Stimulated activated naive CD8-positive, alpha-beta T cell treated with anti-CD3 and anti-CD28 coated beads, Interleukin-15, Interleukin-2, amounts not matched to agents 100 ng/mL and 50 ng/mL, for 24 hours (primary cell): ENCODE measurements around the gene MSMB.
"Not testable (repeated sequence)": the region's sequence is repeated elsewhere in the genome, so short reads cannot be mapped to it uniquely, and the experiment has no call there.

Source experiments
- H3K27ac Mint-ChIP-seq: one replicate; pipeline ENCODE4 v1.8.0; 2021; ENCODE audit warnings: mild to moderate bottlenecking, mixed read lengths
- H3K27me3 Mint-ChIP-seq: one replicate; pipeline ENCODE4 v1.8.0; 2021; ENCODE audit warnings: mixed read lengths
- H3K36me3 Mint-ChIP-seq: one replicate; pipeline ENCODE4 v1.8.0; 2021; ENCODE audit warnings: low read depth, mixed read lengths
- H3K4me1 Mint-ChIP-seq: one replicate; pipeline ENCODE4 v1.8.0; 2021; ENCODE audit warnings: low read depth, mixed read lengths
- H3K4me3 Mint-ChIP-seq: one replicate; pipeline ENCODE4 v1.8.0; 2021; ENCODE audit warnings: mild to moderate bottlenecking, mixed read lengths
- H3K9me3 Mint-ChIP-seq: one replicate; pipeline ENCODE4 v1.8.0; 2021; ENCODE audit warnings: mixed read lengths

The MSMB gene

GRCh38 chr10:46016190-46016589 lies 29.9 kb downstream of the MSMB start:
- Mint-ChIP-seq H3K4me3 (no peak overlapping the region), H3K27ac (no peak overlapping the region), H3K9me3 (no peaks in the 10 kb centered on the region), H3K27me3 (no peaks in the 10 kb centered on the region), H3K36me3 (peaks cover 51% of the 10 kb centered on the region), H3K4me1 (peaks cover 45% of the 10 kb centered on the region)

GRCh38 chr10:46014683-46015405 lies 31.2 kb downstream of the MSMB start:
- peak overlapping the region; percentile 69 for H3K27ac Mint-ChIP-seq
- no peaks in the 10 kb centered on the region for H3K27me3 Mint-ChIP-seq
- H3K36me3 Mint-ChIP-seq, result peaks cover 61% of the 10 kb centered on the region
- no peak overlapping the region for H3K4me3 Mint-ChIP-seq
- peaks cover 31% of the 10 kb centered on the region for H3K4me1 Mint-ChIP-seq
- no peaks in the 10 kb centered on the region for H3K9me3 Mint-ChIP-seq

- H3K36me3 Mint-ChIP-seq, result peaks cover 67% of the 10 kb centered on the region
- H3K4me3 Mint-ChIP-seq, result no peak overlapping the region
Measured at GRCh38 chr10:46014206-46014605, 31.9 kb downstream of the MSMB start.

GRCh38 chr10:46012746-46013145 lies 33.3 kb downstream of the MSMB start:
- H3K27ac Mint-ChIP-seq, result peak overlapping the region; percentile 15
- peaks cover 10% of the 10 kb centered on the region for H3K4me1 Mint-ChIP-seq
- H3K27me3 Mint-ChIP-seq, result no peaks in the 10 kb centered on the region
- no peak overlapping the region for H3K4me3 Mint-ChIP-seq
- H3K9me3 Mint-ChIP-seq, result no peaks in the 10 kb centered on the region
- H3K36me3 Mint-ChIP-seq, result peaks cover 80% of the 10 kb centered on the region

More at GRCh38 chr10:46014206-46014605, 31.9 kb downstream of the MSMB start:
- Mint-ChIP-seq H3K9me3 (no peaks in the 10 kb centered on the region), H3K27ac (no peak overlapping the region), H3K27me3 (no peaks in the 10 kb centered on the region), H3K4me1 (peaks cover 25% of the 10 kb centered on the region)

- Mint-ChIP-seq H3K4me1 (no peaks in the 10 kb centered on the region), H3K27ac (peak overlapping the region; percentile 37), H3K27me3 (no peaks in the 10 kb centered on the region), H3K4me3 (no peak overlapping the region), H3K9me3 (no peaks in the 10 kb centered on the region), H3K36me3 (peaks cover 80% of the 10 kb centered on the region)
Measured at GRCh38 chr10:46006219-46006618, 39.9 kb downstream of the MSMB start.

GRCh38 chr10:46005383-46005782 lies 40.7 kb downstream of the MSMB start:
- no peak overlapping the region for H3K27ac Mint-ChIP-seq
- peaks cover 79% of the 10 kb centered on the region for H3K36me3 Mint-ChIP-seq
- no peaks in the 10 kb centered on the region for H3K27me3 Mint-ChIP-seq
- H3K4me1 Mint-ChIP-seq, result no peaks in the 10 kb centered on the region
- H3K9me3 Mint-ChIP-seq, result no peaks in the 10 kb centered on the region
- no peak overlapping the region for H3K4me3 Mint-ChIP-seq

GRCh38 chr10:46004963-46005362 lies 41.1 kb downstream of the MSMB start:
- no peak overlapping the region for H3K27ac Mint-ChIP-seq
- H3K36me3 Mint-ChIP-seq, result peaks cover 80% of the 10 kb centered on the region
- no peaks in the 10 kb centered on the region for H3K27me3 Mint-ChIP-seq
- no peaks in the 10 kb centered on the region for H3K9me3 Mint-ChIP-seq
- no peak overlapping the region for H3K4me3 Mint-ChIP-seq
- no peaks in the 10 kb centered on the region for H3K4me1 Mint-ChIP-seq

GRCh38 chr10:46002916-46003693 lies 43.0 kb downstream of the MSMB start:
- Mint-ChIP-seq H3K4me3 (no peak overlapping the region), H3K36me3 (peaks cover 78% of the 10 kb centered on the region), H3K4me1 (no peaks in the 10 kb centered on the region), H3K27me3 (no peaks in the 10 kb centered on the region), H3K9me3 (peaks cover 5% of the 10 kb centered on the region), H3K27ac (no peak overlapping the region)

GRCh38 chr10:46002189-46002687 lies 43.8 kb downstream of the MSMB start:
- H3K4me1 Mint-ChIP-seq, H3K4me3 Mint-ChIP-seq, H3K27me3 Mint-ChIP-seq, H3K9me3 Mint-ChIP-seq: not testable (repeated sequence)
- Mint-ChIP-seq H3K36me3 (peaks cover 79% of the 10 kb centered on the region), H3K27ac (peak overlapping the region; percentile 67)

GRCh38 chr10:46001187-46001756 lies 44.8 kb downstream of the MSMB start:
- peaks cover 6% of the 10 kb centered on the region for H3K9me3 Mint-ChIP-seq
- peak overlapping the region; percentile 67 for H3K27ac Mint-ChIP-seq
- H3K36me3 Mint-ChIP-seq, result peaks cover 72% of the 10 kb centered on the region
- no peak overlapping the region for H3K4me3 Mint-ChIP-seq
- no peaks in the 10 kb centered on the region for H3K27me3 Mint-ChIP-seq
- no peaks in the 10 kb centered on the region for H3K4me1 Mint-ChIP-seq

GRCh38 chr10:46000538-46000937 lies 45.5 kb downstream of the MSMB start:
- H3K27ac Mint-ChIP-seq, result no peak overlapping the region
- peaks cover 6% of the 10 kb centered on the region for H3K9me3 Mint-ChIP-seq
- H3K27me3 Mint-ChIP-seq, result no peaks in the 10 kb centered on the region
- H3K4me3 Mint-ChIP-seq, result no peak overlapping the region
- H3K4me1 Mint-ChIP-seq, result no peaks in the 10 kb centered on the region
- peaks cover 67% of the 10 kb centered on the region for H3K36me3 Mint-ChIP-seq

- peaks cover 62% of the 10 kb centered on the region for H3K36me3 Mint-ChIP-seq
- not testable (repeated sequence) for H3K9me3 Mint-ChIP-seq, H3K27ac Mint-ChIP-seq, H3K4me1 Mint-ChIP-seq, H3K4me3 Mint-ChIP-seq, H3K27me3 Mint-ChIP-seq
Measured at GRCh38 chr10:45999955-46000354, 46.1 kb downstream of the MSMB start.

- no peaks in the 10 kb centered on the region for H3K4me1 Mint-ChIP-seq
- H3K36me3 Mint-ChIP-seq, result peaks cover 60% of the 10 kb centered on the region
- no peak overlapping the region for H3K27ac Mint-ChIP-seq
- peaks cover 6% of the 10 kb centered on the region for H3K9me3 Mint-ChIP-seq
- H3K27me3 Mint-ChIP-seq, result no peaks in the 10 kb centered on the region
- no peak overlapping the region for H3K4me3 Mint-ChIP-seq
Measured at GRCh38 chr10:45997994-45998763, 47.9 kb downstream of the MSMB start.

- no peaks in the 10 kb centered on the region for H3K4me1 Mint-ChIP-seq
- no peaks in the 10 kb centered on the region for H3K27me3 Mint-ChIP-seq
- H3K9me3 Mint-ChIP-seq, result peaks cover 6% of the 10 kb centered on the region
- H3K27ac Mint-ChIP-seq, result no peak overlapping the region
- peaks cover 62% of the 10 kb centered on the region for H3K36me3 Mint-ChIP-seq
- no peak overlapping the region for H3K4me3 Mint-ChIP-seq
Measured at GRCh38 chr10:45997557-45997956, 48.5 kb downstream of the MSMB start.
